Keratinocyte (primary cell): ENCODE data around the gene GEMIN5. TPM values are rescaled to one million over a fixed set of nuclear protein-coding genes. Genes with fewer than 3 reads are reported as not detected.

ENCODE experiments used
- DNase-seq: peaks from one replicate; pipeline ENCODE4 v3.0.0-alpha.2; 2011; ENCODE audit warnings: low read depth, missing footprints, low spot score
- FAIRE-seq: peaks from 2 replicates; lab custom pipeline; 2011; peaks lifted over from hg19 to GRCh38; lab: Jason Lieb, UNC
- H2AFZ ChIP-seq: 2 replicates; pipeline ENCODE4 v1.6.0; 2012; ENCODE audit warnings: low read length, control low read depth, inconsistent platforms; ENCODE audit not compliant: control insufficient read depth
- H3K27ac ChIP-seq: 2 replicates; pipeline ENCODE4 v1.5.1; 2011; ENCODE audit warnings: low read length; ENCODE audit not compliant: control insufficient read depth, insufficient read depth
- H3K27me3 ChIP-seq: 3 replicates; pipeline ENCODE4 v1.6.0; 2011; ENCODE audit warnings: low read length; ENCODE audit not compliant: control insufficient read depth, insufficient read depth; ENCODE audit errors: extremely low read depth
- H3K36me3 ChIP-seq, 2 experiments: 2 replicates in 1 of 2; 3 replicates in 1 of 2; pipeline ENCODE4 v1.5.1; 2011; ENCODE audit warnings: low read length in 2 of 2, mild to moderate bottlenecking in 1 of 2; ENCODE audit not compliant: control insufficient read depth in 2 of 2, insufficient read depth in 2 of 2; ENCODE audit errors: extremely low read depth in 1 of 2
- H3K4me1 ChIP-seq: 3 replicates; pipeline ENCODE4 v1.5.1; 2011; ENCODE audit warnings: low read length; ENCODE audit not compliant: control insufficient read depth, insufficient read depth; ENCODE audit errors: extremely low read depth
- H3K4me2 ChIP-seq: 3 replicates; pipeline ENCODE4 v1.6.0; 2011; ENCODE audit warnings: low read depth, low read length; ENCODE audit not compliant: control insufficient read depth, insufficient read depth; ENCODE audit errors: extremely low read depth
- H3K4me3 ChIP-seq, 3 experiments: fragments of 200-600 bp in 1 of 3; sonication (generic) in 1 of 3; 2 replicates in 2 of 3; 3 replicates in 1 of 3; pipeline ENCODE4 v1.5.1; 2011 to 2016; ENCODE audit warnings: low read length in 3 of 3, mild to moderate bottlenecking in 3 of 3, control low read depth in 2 of 3, inconsistent platforms in 1 of 3, low read depth in 1 of 3, mixed read lengths in 1 of 3, mixed run types in 1 of 3, moderate library complexity in 1 of 3; ENCODE audit not compliant: control insufficient read depth in 2 of 3, insufficient read depth in 2 of 3; ENCODE audit errors: extremely low read depth in 1 of 3
- H3K79me2 ChIP-seq: 2 replicates; pipeline ENCODE4 v1.6.0; 2012; ENCODE audit warnings: low read length; ENCODE audit not compliant: control insufficient read depth, insufficient read depth
- H3K9ac ChIP-seq: 3 replicates; pipeline ENCODE4 v1.6.0; 2011; ENCODE audit warnings: low read length; ENCODE audit not compliant: control insufficient read depth, insufficient read depth; ENCODE audit errors: extremely low read depth
- H3K9me1 ChIP-seq: 3 replicates; pipeline ENCODE4 v1.6.0; 2011; ENCODE audit warnings: low read length; ENCODE audit not compliant: control insufficient read depth, insufficient read depth; ENCODE audit errors: extremely low read depth
- H3K9me3 ChIP-seq: 2 replicates; pipeline ENCODE4 v1.5.1; 2012; ENCODE audit warnings: low read depth, low read length; ENCODE audit not compliant: control insufficient read depth
- H4K20me1 ChIP-seq: 3 replicates; pipeline ENCODE4 v1.6.0; 2011; ENCODE audit warnings: low read length; ENCODE audit not compliant: control insufficient read depth, insufficient read depth; ENCODE audit errors: extremely low read depth
- CTCF ChIP-seq, 3 experiments: IDR thresholded peaks in 1 of 3; conservative IDR thresholded peaks in 1 of 3; optimal IDR thresholded peaks in 1 of 3; 2 replicates in 2 of 3; 3 replicates in 1 of 3; pipeline versions ENCODE3 to v1.5.1; 2011; ENCODE audit warnings: low read length in 3 of 3, mild to moderate bottlenecking in 3 of 3, moderate library complexity in 2 of 3, control low read depth in 1 of 3, inconsistent platforms in 1 of 3; ENCODE audit not compliant: insufficient read depth in 2 of 3; ENCODE audit errors: extremely low read depth in 1 of 3
- EZH2 ChIP-seq: IDR thresholded peaks from one replicate; pipeline ENCODE4 v1.6.1; 2012; ENCODE audit warnings: inconsistent platforms, mild to moderate bottlenecking, low read length, moderate library complexity
- dilution Hi-C: fragments of 300-500 bp; cut with MboI; formaldehyde crosslinking; loops from one replicate; pipeline ENCODE4 v1.7.0; 2020; ENCODE audit warnings: low sequenced_read_pairs; ENCODE audit not compliant: extremely low pct_ligation_motif_present
- polyA plus RNA-seq, 5 experiments: library from polyadenylated mRNA; depleted of rRNA in 3 of 5; stranded (reverse) in 3 of 5; stranded (forward) in 1 of 5; unstranded in 1 of 5; fragments of >200 nt; gene quantifications; 1 replicate in 1 of 5; 2 replicates in 3 of 5; 3 replicates in 1 of 5; pipeline versions ENCODE4 v1.2.1 to v1.2.3, GENCODE V29; 2011 to 2012; ENCODE audit warnings: missing spikeins in 2 of 5, low read depth in 1 of 5, low replicate concordance in 1 of 5

The GEMIN5 gene
- polyA plus RNA-seq, 1 donor (not counting 4 experiments of a cell fraction or from before 2014, with no cell fraction given), result 12.5 TPM

- H3K27ac ChIP-seq, result no peak overlapping the region
- peaks cover 48% of the 10 kb centered on the region for H3K79me2 ChIP-seq
- peaks cover 8 to 34% of the 10 kb centered on the region in 2 experiments for H3K36me3 ChIP-seq
- dilution Hi-C loops, result no loop called here
- no peak overlapping the region for H3K4me3 ChIP-seq
- no peak for TF ChIP-seq CTCF (optimal IDR thresholded peaks at IDR 0.05 in 1 of 3, IDR thresholded peaks at IDR 0.05 in 1 of 3, conservative IDR thresholded peaks at IDR 0.05 in 1 of 3; ENCODE audit: extremely low read depth in 1 of 3, insufficient read depth in 2 of 3, low read length in 3 of 3)
- TF ChIP-seq EZH2, result no peak
- H4K20me1 ChIP-seq, result peaks cover 2% of the 10 kb centered on the region
- no peaks in the 10 kb centered on the region for H3K9me3 ChIP-seq
- no peak overlapping the region for H2AFZ ChIP-seq
- H3K9me1 ChIP-seq, result no peaks in the 10 kb centered on the region
- H3K4me2 ChIP-seq, result no peak overlapping the region
- peaks cover 1% of the 10 kb centered on the region for H3K4me1 ChIP-seq
- no peak overlapping the region for H3K9ac ChIP-seq
- FAIRE-seq (no peak), DNase-seq (no peak)
- H3K27me3 ChIP-seq, result no peaks in the 10 kb centered on the region
Observed at GRCh38 chr5:154865466-154866184, 72.4 kb downstream of the GEMIN5 start.

- TF ChIP-seq CTCF (optimal IDR thresholded peaks at IDR 0.05 in 1 of 3, IDR thresholded peaks at IDR 0.05 in 1 of 3, conservative IDR thresholded peaks at IDR 0.05 in 1 of 3; ENCODE audit: extremely low read depth in 1 of 3, insufficient read depth in 2 of 3, low read length in 3 of 3) (no peak), EZH2 (no peak)
- Histone ChIP-seq H3K4me1 (peaks cover 12% of the 10 kb centered on the region), H4K20me1 (peaks cover under 1% of the 10 kb centered on the region), H3K79me2 (peaks cover 67% of the 10 kb centered on the region), H3K27me3 (no peaks in the 10 kb centered on the region), H3K9me3 (no peaks in the 10 kb centered on the region), H3K9me1 (no peaks in the 10 kb centered on the region), H3K4me2 (no peak overlapping the region), H3K4me3 (no peak overlapping the region), H3K27ac (no peak overlapping the region), H3K9ac (no peak overlapping the region), H3K36me3 (peaks cover 5 to 22% of the 10 kb centered on the region in 2 experiments), H2AFZ (no peak overlapping the region)
- DNase-seq (no peak), FAIRE-seq (no peak)
- dilution Hi-C loops, result no loop called here
Observed at GRCh38 chr5:154863291-154864080, 74.5 kb downstream of the GEMIN5 start.
